Mucosa of rectum (tissue), 2 donors: Measurements from ENCODE around the gene HMCES.
"Not testable (repeated sequence)": the region's sequence is repeated elsewhere in the genome, so short reads cannot be mapped to it uniquely, and the experiment has no call there.

ENCODE experiments used
- H3K27ac ChIP-seq, 2 donors: one replicate each; pipeline ENCODE4 v1.7.0; 2013; ENCODE audit warnings: inconsistent platforms in 2 of 2, low read depth in 2 of 2, low read length in 2 of 2
- H3K27me3 ChIP-seq, 2 donors: one replicate each; pipeline ENCODE4 v1.7.0; 2013; ENCODE audit warnings: low read length in 2 of 2; ENCODE audit not compliant: control insufficient read depth in 2 of 2, insufficient read depth in 2 of 2
- H3K36me3 ChIP-seq, 2 donors: one replicate each; pipeline ENCODE4 v1.7.0; 2013; ENCODE audit warnings: low read length in 2 of 2; ENCODE audit not compliant: control insufficient read depth in 2 of 2, insufficient read depth in 2 of 2
- H3K4me1 ChIP-seq, 2 donors: one replicate each; pipeline ENCODE4 v1.7.0; 2013; ENCODE audit warnings: low read length in 2 of 2, mild to moderate bottlenecking in 1 of 2; ENCODE audit not compliant: control insufficient read depth in 2 of 2, insufficient read depth in 2 of 2
- H3K4me3 ChIP-seq, 2 donors: one replicate each; pipeline ENCODE4 v1.7.0; 2013; ENCODE audit warnings: low read length in 2 of 2
- H3K9ac ChIP-seq, 2 donors: one replicate each; pipeline ENCODE4 v1.7.0; 2013; ENCODE audit warnings: low read length in 2 of 2, low read depth in 1 of 2, mild to moderate bottlenecking in 1 of 2
- H3K9me3 ChIP-seq, 2 donors: one replicate each; pipeline ENCODE4 v1.7.0; 2013; ENCODE audit warnings: low read length in 2 of 2; ENCODE audit not compliant: control insufficient read depth in 2 of 2
- donor health status: healthy.
- donor health status: Normal muscosa, but diverticular disease.

The HMCES gene

GRCh38 chr3:129257609-129258008 lies 21.1 kb upstream of the HMCES start:
- Histone ChIP-seq H3K4me3 (no peak overlapping the region), H3K27me3 (no peaks in the 10 kb centered on the region), H3K36me3 (peaks cover 85 to 86% of the 10 kb centered on the region in 2 donors), H3K9me3 (no peaks in the 10 kb centered on the region), H3K4me1 (peaks cover 7% of the 10 kb centered on the region in 2 donors), H3K9ac (no peak overlapping the region), H3K27ac (no peak overlapping the region)

- Histone ChIP-seq H3K27me3 (no peaks in the 10 kb centered on the region), H3K9me3 (no peaks in the 10 kb centered on the region), H3K4me3 (no peak overlapping the region), H3K27ac (peak overlapping the region; percentile 58 to 63), H3K36me3 (peaks cover 83 to 85% of the 10 kb centered on the region in 2 donors), H3K4me1 (peaks cover 7% of the 10 kb centered on the region in 2 donors), H3K9ac (no peak overlapping the region)
Observed at GRCh38 chr3:129259612-129260477, 18.8 kb upstream of the HMCES start.

GRCh38 chr3:129260606-129261005 lies 18.1 kb upstream of the HMCES start:
- peaks cover 84 to 85% of the 10 kb centered on the region in 2 donors for H3K36me3 ChIP-seq
- H3K27me3 ChIP-seq, result no peaks in the 10 kb centered on the region

GRCh38 chr3:129261894-129262293 lies 16.8 kb upstream of the HMCES start:
- H3K36me3 ChIP-seq, result peaks cover 80 to 85% of the 10 kb centered on the region in 2 donors
- no peak overlapping the region for H3K9ac ChIP-seq
- no peaks in the 10 kb centered on the region for H3K27me3 ChIP-seq
- no peak overlapping the region for H3K4me3 ChIP-seq
- H3K27ac ChIP-seq, result no peak overlapping the region
- no peaks in the 10 kb centered on the region for H3K9me3 ChIP-seq
- peaks cover 7% of the 10 kb centered on the region in 2 donors for H3K4me1 ChIP-seq

More at GRCh38 chr3:129260606-129261005, 18.1 kb upstream of the HMCES start:
- peaks cover 7% of the 10 kb centered on the region in 2 donors for H3K4me1 ChIP-seq
- H3K27ac ChIP-seq, result no peak overlapping the region
- no peak overlapping the region for H3K9ac ChIP-seq
- H3K9me3 ChIP-seq, result no peaks in the 10 kb centered on the region
- H3K4me3 ChIP-seq, result no peak overlapping the region

- peaks cover 7% of the 10 kb centered on the region in 2 donors for H3K4me1 ChIP-seq
- H3K27ac ChIP-seq, result no peak overlapping the region
- H3K9me3 ChIP-seq, result no peaks in the 10 kb centered on the region
- H3K4me3 ChIP-seq, result no peak overlapping the region
- no peaks in the 10 kb centered on the region for H3K27me3 ChIP-seq
- H3K36me3 ChIP-seq, result peaks cover 80 to 84% of the 10 kb centered on the region in 2 donors
- H3K9ac ChIP-seq, result no peak overlapping the region
Observed at GRCh38 chr3:129263161-129263910, 15.3 kb upstream of the HMCES start.

- not testable (repeated sequence) for H3K4me1 ChIP-seq, H3K4me3 ChIP-seq, H3K9ac ChIP-seq, H3K9me3 ChIP-seq, H3K27ac ChIP-seq, H3K27me3 ChIP-seq
- peaks cover 87 to 89% of the 10 kb centered on the region in 2 donors for H3K36me3 ChIP-seq
Observed at GRCh38 chr3:129264994-129265393, 13.7 kb upstream of the HMCES start.

GRCh38 chr3:129266651-129267050 lies 12.0 kb upstream of the HMCES start:
- Histone ChIP-seq H3K9me3 (no peaks in the 10 kb centered on the region), H3K27me3 (no peaks in the 10 kb centered on the region), H3K27ac (no peak overlapping the region), H3K4me1 (no peaks in the 10 kb centered on the region), H3K36me3 (peaks cover 87 to 88% of the 10 kb centered on the region in 2 donors), H3K9ac (no peak overlapping the region), H3K4me3 (no peak overlapping the region)

GRCh38 chr3:129268396-129268795 lies 10.3 kb upstream of the HMCES start:
- Histone ChIP-seq H3K4me1 (no peaks in the 10 kb centered on the region), H3K9ac (no peak overlapping the region), H3K9me3 (no peaks in the 10 kb centered on the region), H3K36me3 (peaks cover 89 to 93% of the 10 kb centered on the region in 2 donors), H3K27ac (no peak overlapping the region), H3K4me3 (no peak overlapping the region), H3K27me3 (no peaks in the 10 kb centered on the region)

- Histone ChIP-seq H3K4me3 (no peak overlapping the region), H3K9me3 (no peaks in the 10 kb centered on the region), H3K36me3 (peaks cover 90 to 98% of the 10 kb centered on the region in 2 donors), H3K27ac (no peak overlapping the region), H3K27me3 (no peaks in the 10 kb centered on the region), H3K9ac (no peak overlapping the region), H3K4me1 (no peaks in the 10 kb centered on the region)
Observed at GRCh38 chr3:129271674-129272073, 7.0 kb upstream of the HMCES start.

GRCh38 chr3:129276385-129276784 lies 2.3 kb upstream of the HMCES start:
- H3K36me3 ChIP-seq, result peaks cover 53 to 62% of the 10 kb centered on the region in 2 donors
- H3K27ac ChIP-seq, result no peak overlapping the region
- no peaks in the 10 kb centered on the region for H3K27me3 ChIP-seq

More at GRCh38 chr3:129276385-129276784, 2.3 kb upstream of the HMCES start:
- Histone ChIP-seq H3K4me1 (peaks cover 10 to 13% of the 10 kb centered on the region in 2 donors), H3K9ac (no peak overlapping the region), H3K4me3 (no peak overlapping the region), H3K9me3 (no peaks in the 10 kb centered on the region)
